Natural killer cell (primary cell): Measurements from ENCODE around the gene POU6F2. TPM values are rescaled to one million over a fixed set of nuclear protein-coding genes. Genes with fewer than 3 reads are reported as not detected.

Experiments
- ATAC-seq, 3 donors: fragments of 150-1000 bp in 2 of 3; fragments of 200-7000 bp in 1 of 3; cut with Tn5 transposase; 1 replicate in 1 of 3; 2 replicates in 2 of 3; pipeline ENCODE4 v1.10.0; 2021; ENCODE audit warnings: mild to moderate bottlenecking in 2 of 3, moderate library complexity in 2 of 3
- DNase-seq, 2 donors: peaks; one replicate each; pipeline versions ENCODE4 v3.0.0 to v3.0.0-alpha.2; 2013 to 2021; ENCODE audit warnings: mixed read lengths in 1 of 2
- H3K27ac ChIP-seq: one replicate; pipeline ENCODE4 v1.5.1; 2013; ENCODE audit warnings: mild to moderate bottlenecking, low read length
- H3K27me3 ChIP-seq: one replicate; pipeline ENCODE4 v1.6.1; 2013; ENCODE audit warnings: low read length; ENCODE audit not compliant: control insufficient read depth, insufficient read depth
- H3K36me3 ChIP-seq: one replicate; pipeline ENCODE4 v1.6.1; 2013; ENCODE audit warnings: low read length; ENCODE audit not compliant: control insufficient read depth, insufficient read depth
- H3K4me1 ChIP-seq: one replicate; pipeline ENCODE4 v1.6.1; 2013; ENCODE audit warnings: low read length; ENCODE audit not compliant: control insufficient read depth, insufficient read depth
- H3K4me3 ChIP-seq: one replicate; pipeline ENCODE4 v1.5.1; 2013; ENCODE audit warnings: low read length
- H3K9me3 ChIP-seq: one replicate; pipeline ENCODE4 v1.6.1; 2013; ENCODE audit warnings: low read length; ENCODE audit not compliant: control insufficient read depth, insufficient read depth
- H3K27ac Mint-ChIP-seq, 2 donors: one replicate each; pipeline ENCODE4 v1.8.0; 2022; ENCODE audit warnings: mild to moderate bottlenecking in 2 of 2, mixed read lengths in 2 of 2, moderate library complexity in 1 of 2
- H3K27me3 Mint-ChIP-seq, 2 donors: one replicate each; pipeline ENCODE4 v1.8.0; 2022; ENCODE audit warnings: low read depth in 2 of 2, mixed read lengths in 2 of 2
- H3K36me3 Mint-ChIP-seq: one replicate; pipeline ENCODE4 v1.8.0; 2022; ENCODE audit warnings: mixed read lengths
- H3K4me1 Mint-ChIP-seq, 2 donors: one replicate each; pipeline ENCODE4 v1.8.0; 2022; ENCODE audit warnings: mixed read lengths in 2 of 2
- H3K4me3 Mint-ChIP-seq: one replicate; pipeline ENCODE4 v1.8.0; 2022; ENCODE audit warnings: mild to moderate bottlenecking, moderate library complexity, mixed read lengths
- H3K9me3 Mint-ChIP-seq, 2 donors: one replicate each; pipeline ENCODE4 v1.8.0; 2022; ENCODE audit warnings: mixed read lengths in 2 of 2
- WGBS: methylation state at CpG from one replicate; pipeline ENCODE4 v1.1.7; 2013; ENCODE audit warnings: missing lambda C conversion rate; ENCODE audit not compliant: insufficient coverage; 5-methylcytosine and 5-hydroxymethylcytosine counted together
- intact Hi-C: fragments of 100-400 bp; cut with micrococcal nuclease; formaldehyde crosslinking; loops from one replicate; pipeline ENCODE4 v1.14.2; 2022
- total RNA-seq, 4 donors: library from RNA; stranded (reverse); fragments of 120-200 nt in 1 of 4; gene quantifications; one replicate each; pipeline versions ENCODE4 v1.2.3 to v1.2.4, GENCODE V29; 2013 to 2022
- TF ChIP-seq, protein P1 (sequence below): fragments of 200-600 bp; IDR thresholded peaks from one replicate; pipeline ENCODE4 v1.8.0; 2022; ENCODE audit warnings: antibody characterized with exemption

POU6F2 gene
- total RNA-seq, 3 donors from 2014 or later (not counting 1 experiment from before 2014, with no cell fraction given), result 0.28 to 0.29 TPM; not detected in 1

DNA sequence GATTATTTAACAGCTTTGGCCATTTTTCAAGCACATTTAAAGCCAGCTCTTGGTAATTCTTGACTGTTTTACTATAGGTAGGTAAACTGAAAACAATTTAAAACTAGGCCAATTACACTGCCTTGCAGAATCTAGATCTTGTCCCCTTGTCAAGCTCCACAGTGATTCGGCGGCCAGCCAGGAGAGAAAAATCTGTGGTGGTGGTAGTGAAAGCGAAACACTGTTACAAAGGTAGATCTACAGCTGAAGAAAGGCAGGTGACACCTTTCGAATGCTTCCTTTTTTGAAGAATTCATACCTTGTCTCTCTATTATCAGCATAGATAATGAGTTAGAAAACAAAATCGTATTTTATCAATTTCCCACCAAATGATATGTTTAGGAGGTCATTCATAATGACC lies 218.3 kb downstream of the POU6F2 start:
- no peak overlapping the region for H3K27ac ChIP-seq
- Mint-ChIP-seq H3K4me1 (no peaks in the 10 kb centered on the region), H3K27ac (no peak overlapping the region), H3K36me3 (no peaks in the 10 kb centered on the region), H3K4me3 (no peak overlapping the region), H3K27me3 (peaks cover 0 to 3% of the 10 kb centered on the region in 2 donors), H3K9me3 (no peaks in the 10 kb centered on the region)
- intact Hi-C loops, result no loop called here
- H3K4me1 ChIP-seq, result no peaks in the 10 kb centered on the region
- H3K27me3 ChIP-seq, result no peaks in the 10 kb centered on the region
- DNase-seq (no peak), ATAC-seq (no peak)
- TF ChIP-seq, protein P1, sequence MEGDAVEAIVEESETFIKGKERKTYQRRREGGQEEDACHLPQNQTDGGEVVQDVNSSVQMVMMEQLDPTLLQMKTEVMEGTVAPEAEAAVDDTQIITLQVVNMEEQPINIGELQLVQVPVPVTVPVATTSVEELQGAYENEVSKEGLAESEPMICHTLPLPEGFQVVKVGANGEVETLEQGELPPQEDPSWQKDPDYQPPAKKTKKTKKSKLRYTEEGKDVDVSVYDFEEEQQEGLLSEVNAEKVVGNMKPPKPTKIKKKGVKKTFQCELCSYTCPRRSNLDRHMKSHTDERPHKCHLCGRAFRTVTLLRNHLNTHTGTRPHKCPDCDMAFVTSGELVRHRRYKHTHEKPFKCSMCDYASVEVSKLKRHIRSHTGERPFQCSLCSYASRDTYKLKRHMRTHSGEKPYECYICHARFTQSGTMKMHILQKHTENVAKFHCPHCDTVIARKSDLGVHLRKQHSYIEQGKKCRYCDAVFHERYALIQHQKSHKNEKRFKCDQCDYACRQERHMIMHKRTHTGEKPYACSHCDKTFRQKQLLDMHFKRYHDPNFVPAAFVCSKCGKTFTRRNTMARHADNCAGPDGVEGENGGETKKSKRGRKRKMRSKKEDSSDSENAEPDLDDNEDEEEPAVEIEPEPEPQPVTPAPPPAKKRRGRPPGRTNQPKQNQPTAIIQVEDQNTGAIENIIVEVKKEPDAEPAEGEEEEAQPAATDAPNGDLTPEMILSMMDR, result no peak
- H3K36me3 ChIP-seq, result no peaks in the 10 kb centered on the region
- 89% methylated on average over 4 of the region's 5 CpGs for WGBS
- no peak overlapping the region for H3K4me3 ChIP-seq
- no peaks in the 10 kb centered on the region for H3K9me3 ChIP-seq

DNA sequence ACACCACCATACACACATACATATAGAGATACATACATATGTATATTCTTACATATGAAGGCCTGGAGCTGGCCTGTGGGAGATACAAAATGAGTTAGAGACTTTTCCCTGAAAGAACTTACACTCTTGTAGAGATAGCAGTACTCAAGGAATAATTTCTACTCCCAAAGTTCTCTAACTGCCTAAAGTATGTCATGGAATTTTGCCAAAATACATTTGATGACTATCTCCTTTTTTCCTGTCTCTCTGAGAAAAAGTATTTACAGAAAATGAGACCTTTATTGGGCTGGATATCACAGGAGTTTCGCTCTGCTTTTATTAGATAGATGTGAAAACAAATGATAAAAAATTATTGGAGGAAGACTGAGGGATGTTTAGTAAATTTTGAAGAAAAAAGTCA lies 220.1 kb downstream of the POU6F2 start:
- Mint-ChIP-seq H3K27ac (no peak overlapping the region), H3K27me3 (no peaks in the 10 kb centered on the region), H3K4me1 (no peaks in the 10 kb centered on the region), H3K4me3 (no peak overlapping the region), H3K9me3 (no peaks in the 10 kb centered on the region), H3K36me3 (no peaks in the 10 kb centered on the region)
- no peaks in the 10 kb centered on the region for H3K9me3 ChIP-seq
- no peaks in the 10 kb centered on the region for H3K27me3 ChIP-seq
- DNase-seq (no peak), ATAC-seq (no peak)
- TF ChIP-seq, protein P1, result no peak
- no peak overlapping the region for H3K27ac ChIP-seq
- no peaks in the 10 kb centered on the region for H3K36me3 ChIP-seq
- intact Hi-C loops, result no loop called here
- H3K4me1 ChIP-seq, result no peaks in the 10 kb centered on the region
- 71% methylated on average over 1 of the region's 1 CpG for WGBS
- no peak overlapping the region for H3K4me3 ChIP-seq

DNA sequence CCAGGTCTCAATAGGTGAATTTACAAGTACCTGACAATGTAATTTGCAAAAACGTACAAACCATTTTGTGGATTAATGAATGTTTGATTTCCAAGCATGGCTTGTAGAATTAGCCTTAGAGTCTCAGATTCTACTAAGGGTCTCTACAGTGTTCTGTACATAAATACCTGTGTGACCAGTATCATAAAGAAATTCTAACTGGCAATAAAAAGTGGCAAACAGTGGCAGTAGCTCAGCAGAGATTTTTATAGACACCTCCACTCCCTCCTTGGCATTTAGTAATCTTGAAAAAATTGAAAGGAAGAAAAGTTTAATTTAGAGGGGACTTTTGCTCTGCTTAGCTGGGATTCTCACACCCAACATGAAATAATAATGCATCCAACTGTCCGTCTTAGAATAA lies 220.8 kb downstream of the POU6F2 start:
- DNase-seq (no peak), ATAC-seq (no peak)
- H3K27ac Mint-ChIP-seq, result no peak overlapping the region
- H3K27me3 Mint-ChIP-seq, result no peaks in the 10 kb centered on the region
- H3K9me3 Mint-ChIP-seq, result no peaks in the 10 kb centered on the region
- no peaks in the 10 kb centered on the region for H3K36me3 ChIP-seq
- WGBS, result 75% methylated on average over 2 of the region's 2 CpGs
- H3K4me3 ChIP-seq, result no peak overlapping the region
- no peaks in the 10 kb centered on the region for H3K36me3 Mint-ChIP-seq
- no peaks in the 10 kb centered on the region for H3K27me3 ChIP-seq
- no peak overlapping the region for H3K4me3 Mint-ChIP-seq
- no peaks in the 10 kb centered on the region for H3K4me1 ChIP-seq
- H3K9me3 ChIP-seq, result no peaks in the 10 kb centered on the region
- no peaks in the 10 kb centered on the region for H3K4me1 Mint-ChIP-seq
- no peak overlapping the region for H3K27ac ChIP-seq
- intact Hi-C loops, result no loop called here
- TF ChIP-seq, protein P1, result no peak

DNA sequence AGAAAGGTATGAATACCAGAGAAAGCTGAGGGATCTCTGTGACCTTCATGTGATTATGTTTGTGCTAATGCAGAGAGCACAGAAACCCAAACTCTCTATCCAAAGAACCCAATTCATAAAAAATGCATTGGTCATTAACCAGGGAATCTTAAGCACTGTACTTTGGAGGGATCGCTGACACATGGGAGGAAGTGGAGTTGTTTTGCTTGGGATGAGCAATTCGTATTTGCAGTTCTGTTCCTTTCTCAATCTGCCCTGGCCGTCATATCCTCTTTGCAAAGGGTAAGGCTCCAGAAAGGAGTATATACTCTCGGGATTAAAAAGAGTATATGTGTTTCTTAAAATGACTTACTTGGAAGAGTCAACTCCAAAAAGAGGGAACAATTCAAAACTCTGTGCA lies 221.3 kb downstream of the POU6F2 start:
- DNase-seq (no peak), ATAC-seq (no peak)
- Histone ChIP-seq H3K27me3 (no peaks in the 10 kb centered on the region), H3K9me3 (no peaks in the 10 kb centered on the region), H3K27ac (no peak overlapping the region), H3K36me3 (no peaks in the 10 kb centered on the region), H3K4me1 (no peaks in the 10 kb centered on the region), H3K4me3 (no peak overlapping the region)
- Mint-ChIP-seq H3K9me3 (no peaks in the 10 kb centered on the region), H3K4me3 (no peak overlapping the region), H3K36me3 (no peaks in the 10 kb centered on the region), H3K4me1 (no peaks in the 10 kb centered on the region), H3K27ac (no peak overlapping the region), H3K27me3 (no peaks in the 10 kb centered on the region)
- intact Hi-C loops, result no loop called here
- WGBS, result 85% methylated on average over 4 of the region's 4 CpGs
- TF ChIP-seq, protein P1, result no peak
